ENCODE results near the gene METTL21C. TPM values are rescaled to one million over a fixed set of nuclear protein-coding genes. Genes with fewer than 3 reads are reported as not detected.

METTL21C gene
- total RNA-seq, 1 donor from 2014 or later, result not detected

DNA sequence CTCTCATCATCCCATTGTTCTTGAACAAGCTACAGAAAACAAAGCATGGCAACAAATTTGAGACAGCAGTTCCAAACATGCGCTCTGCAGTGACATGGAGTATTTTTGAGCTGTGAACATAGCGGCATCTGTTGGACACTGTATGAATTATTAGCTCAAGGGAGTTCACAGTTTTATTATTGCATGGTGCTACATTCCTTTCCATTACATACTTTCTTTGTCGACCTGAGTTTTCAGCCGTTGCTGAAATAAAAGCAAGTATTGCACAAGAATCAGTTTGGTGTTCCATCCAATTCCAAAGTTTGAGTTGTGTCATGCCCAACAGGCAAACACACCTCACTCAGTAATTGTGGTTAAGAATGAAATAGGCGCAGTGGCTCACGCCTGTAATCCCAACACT is 30.1 kb upstream of the METTL21C start:
- Mint-ChIP-seq H3K4me1 (ENCODE audit: unreplicated experiment) (peaks cover 6% of the 10 kb centered on the region), H3K27ac (ENCODE audit: unreplicated experiment) (no peak overlapping the region), H3K9me3 (ENCODE audit: unreplicated experiment) (no peaks in the 10 kb centered on the region), H3K27me3 (ENCODE audit: unreplicated experiment) (peaks cover 9% of the 10 kb centered on the region), H3K36me3 (ENCODE audit: unreplicated experiment) (no peaks in the 10 kb centered on the region), H3K4me3 (ENCODE audit: unreplicated experiment) (no peak overlapping the region)
- no peak for DNase-seq (ENCODE audit: extremely low spot score, unreplicated experiment)
- TF ChIP-seq, protein P1, sequence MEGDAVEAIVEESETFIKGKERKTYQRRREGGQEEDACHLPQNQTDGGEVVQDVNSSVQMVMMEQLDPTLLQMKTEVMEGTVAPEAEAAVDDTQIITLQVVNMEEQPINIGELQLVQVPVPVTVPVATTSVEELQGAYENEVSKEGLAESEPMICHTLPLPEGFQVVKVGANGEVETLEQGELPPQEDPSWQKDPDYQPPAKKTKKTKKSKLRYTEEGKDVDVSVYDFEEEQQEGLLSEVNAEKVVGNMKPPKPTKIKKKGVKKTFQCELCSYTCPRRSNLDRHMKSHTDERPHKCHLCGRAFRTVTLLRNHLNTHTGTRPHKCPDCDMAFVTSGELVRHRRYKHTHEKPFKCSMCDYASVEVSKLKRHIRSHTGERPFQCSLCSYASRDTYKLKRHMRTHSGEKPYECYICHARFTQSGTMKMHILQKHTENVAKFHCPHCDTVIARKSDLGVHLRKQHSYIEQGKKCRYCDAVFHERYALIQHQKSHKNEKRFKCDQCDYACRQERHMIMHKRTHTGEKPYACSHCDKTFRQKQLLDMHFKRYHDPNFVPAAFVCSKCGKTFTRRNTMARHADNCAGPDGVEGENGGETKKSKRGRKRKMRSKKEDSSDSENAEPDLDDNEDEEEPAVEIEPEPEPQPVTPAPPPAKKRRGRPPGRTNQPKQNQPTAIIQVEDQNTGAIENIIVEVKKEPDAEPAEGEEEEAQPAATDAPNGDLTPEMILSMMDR (IDR thresholded peaks at IDR 0.05), result peak; percentile 75

DNA sequence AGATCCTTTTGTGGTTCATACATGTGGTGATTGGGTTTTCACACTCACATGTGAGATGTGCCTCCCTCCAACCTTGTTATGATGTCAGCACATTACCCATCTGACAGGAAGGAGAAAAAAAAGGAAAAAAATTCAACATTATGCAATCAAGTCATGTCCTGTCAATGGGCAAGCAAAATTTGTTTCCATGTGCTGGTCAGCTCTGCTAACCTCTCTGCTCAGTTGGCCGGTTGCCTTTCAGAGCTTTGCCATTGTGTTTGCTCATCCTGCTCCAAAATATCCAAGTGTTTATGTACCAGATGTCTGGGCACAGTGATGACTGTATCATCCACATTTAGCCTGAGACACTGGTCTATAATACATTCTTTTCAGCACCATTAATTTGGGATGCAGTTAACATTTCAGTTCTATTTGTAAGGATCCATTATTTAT is 27.0 kb upstream of the METTL21C start:
- Mint-ChIP-seq H3K4me1 (ENCODE audit: unreplicated experiment) (no peaks in the 10 kb centered on the region), H3K36me3 (ENCODE audit: unreplicated experiment) (no peaks in the 10 kb centered on the region), H3K9me3 (ENCODE audit: unreplicated experiment) (no peaks in the 10 kb centered on the region), H3K27ac (ENCODE audit: unreplicated experiment) (no peak overlapping the region), H3K27me3 (ENCODE audit: unreplicated experiment) (peaks cover 9% of the 10 kb centered on the region), H3K4me3 (ENCODE audit: unreplicated experiment) (no peak overlapping the region)
- DNase-seq (ENCODE audit: extremely low spot score, unreplicated experiment), result no peak
- TF ChIP-seq, protein P1 (IDR thresholded peaks at IDR 0.05), result no peak

DNA sequence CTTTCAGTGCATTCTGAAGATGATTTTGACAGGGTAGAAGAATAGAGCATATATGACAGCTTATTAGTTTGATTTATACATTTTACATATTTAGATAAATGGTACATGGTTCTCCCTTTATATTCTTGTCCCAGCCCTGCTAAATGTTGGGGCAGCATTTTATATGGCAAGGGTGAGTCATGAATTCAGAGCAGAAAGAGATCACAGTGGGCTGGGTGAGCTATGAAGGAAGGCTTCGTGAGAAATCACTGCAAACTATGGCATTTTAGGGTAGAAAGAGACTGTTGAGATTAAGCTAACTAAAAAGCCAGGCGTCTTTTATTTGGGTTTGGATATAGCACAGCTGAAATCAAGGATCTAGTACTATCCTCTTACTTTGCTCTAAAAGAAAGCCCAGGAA is 23.9 kb upstream of the METTL21C start:
- TF ChIP-seq, protein P1 (IDR thresholded peaks at IDR 0.05), result no peak
- Mint-ChIP-seq H3K4me1 (ENCODE audit: unreplicated experiment) (peaks cover 7% of the 10 kb centered on the region), H3K27ac (ENCODE audit: unreplicated experiment) (no peak overlapping the region), H3K4me3 (ENCODE audit: unreplicated experiment) (no peak overlapping the region), H3K36me3 (ENCODE audit: unreplicated experiment) (no peaks in the 10 kb centered on the region), H3K27me3 (ENCODE audit: unreplicated experiment) (peaks cover 6% of the 10 kb centered on the region), H3K9me3 (ENCODE audit: unreplicated experiment) (peaks cover 3% of the 10 kb centered on the region)
- no peak for DNase-seq (ENCODE audit: extremely low spot score, unreplicated experiment)

DNA sequence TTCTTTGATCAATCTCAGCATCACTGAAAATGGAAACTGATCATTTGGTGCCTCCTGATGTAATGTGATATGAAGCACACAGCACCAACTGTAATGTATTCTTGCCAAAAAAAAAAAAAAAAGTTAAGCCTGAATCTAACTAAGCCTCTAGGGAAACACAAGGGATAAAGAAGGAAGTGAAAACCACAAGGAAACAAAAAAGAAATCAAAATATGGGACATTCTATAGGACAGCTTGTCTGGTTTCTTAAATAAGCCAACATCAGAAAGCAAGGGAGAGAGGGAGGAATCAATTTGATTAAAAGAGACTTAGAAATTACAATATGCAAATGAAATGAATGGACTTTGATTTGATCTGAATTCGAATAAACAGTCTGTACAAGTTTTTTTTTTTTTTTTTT is 20.6 kb upstream of the METTL21C start:
- H3K36me3 Mint-ChIP-seq (ENCODE audit: unreplicated experiment), result no peaks in the 10 kb centered on the region

DNA sequence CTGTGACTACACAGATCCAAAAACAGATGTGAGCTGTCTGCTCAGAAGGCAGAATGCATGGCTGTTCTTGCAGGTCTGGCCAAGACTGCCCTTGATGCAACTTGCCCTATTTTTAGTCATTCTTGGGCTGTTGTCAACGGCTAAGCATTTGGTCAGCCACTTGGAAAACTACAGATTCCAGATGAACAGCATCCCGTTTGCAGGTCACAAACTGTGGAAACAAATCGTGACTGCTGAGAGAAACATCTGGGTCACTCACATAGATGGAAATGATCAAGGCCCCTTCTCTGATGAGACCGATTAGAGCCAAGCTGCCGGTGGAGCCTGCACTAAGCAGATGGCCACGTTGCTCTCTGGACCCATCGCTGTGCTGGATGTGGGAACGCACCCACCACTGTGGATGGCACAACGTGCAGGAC is 15.4 kb upstream of the METTL21C start:
- H3K9me3 Mint-ChIP-seq (ENCODE audit: unreplicated experiment), result peaks cover under 1% of the 10 kb centered on the region
- no peaks in the 10 kb centered on the region for H3K36me3 Mint-ChIP-seq (ENCODE audit: unreplicated experiment)
- H3K27ac Mint-ChIP-seq (ENCODE audit: unreplicated experiment), result no peak overlapping the region
- TF ChIP-seq, protein P1 (IDR thresholded peaks at IDR 0.05), result no peak
- peaks cover 31% of the 10 kb centered on the region for H3K4me1 Mint-ChIP-seq (ENCODE audit: unreplicated experiment)
- no peak overlapping the region for H3K4me3 Mint-ChIP-seq (ENCODE audit: unreplicated experiment)
- no peak for DNase-seq (ENCODE audit: extremely low spot score, unreplicated experiment)
- no peaks in the 10 kb centered on the region for H3K27me3 Mint-ChIP-seq (ENCODE audit: unreplicated experiment)

More for the DNA sequence above, 20.6 kb upstream of the METTL21C start:
- Mint-ChIP-seq H3K4me1 (ENCODE audit: unreplicated experiment) (peaks cover 7% of the 10 kb centered on the region), H3K9me3 (ENCODE audit: unreplicated experiment) (peaks cover 3% of the 10 kb centered on the region), H3K27me3 (ENCODE audit: unreplicated experiment) (no peaks in the 10 kb centered on the region), H3K4me3 (ENCODE audit: unreplicated experiment) (no peak overlapping the region), H3K27ac (ENCODE audit: unreplicated experiment) (peak overlapping the region; percentile 5)
- no peak for DNase-seq (ENCODE audit: extremely low spot score, unreplicated experiment)
- TF ChIP-seq, protein P1 (IDR thresholded peaks at IDR 0.05), result no peak
